ENCODE measurements around the gene FASN.
A peak's percentile ranks its signal among the peaks of the same experiment; 100 is the strongest.

The FASN gene

GRCh38 chr17:82056729-82057621 lies 41.1 kb downstream of the FASN start:
- TF ChIP-seq CTCF (conservative IDR thresholded peaks at IDR 0.05; ENCODE audit: low read length) = no peak
- H3K4me3 ChIP-seq (ENCODE audit: low read length) = no peak overlapping the region
- DNase-seq (ENCODE audit: low read depth) = no peak

- no peak for TF ChIP-seq CTCF (conservative IDR thresholded peaks at IDR 0.05; ENCODE audit: low read length)
- H3K4me3 ChIP-seq (ENCODE audit: low read length) = no peak overlapping the region
- no peak for DNase-seq (ENCODE audit: low read depth)
These were observed 41.9 kb downstream of the FASN start for GRCh38 chr17:82055965-82056728.

GRCh38 chr17:82055023-82055964 lies 42.7 kb downstream of the FASN start:
- DNase-seq (ENCODE audit: low read depth) = no peak
- H3K4me3 ChIP-seq (ENCODE audit: low read length) = no peak overlapping the region
- TF ChIP-seq CTCF (conservative IDR thresholded peaks at IDR 0.05; ENCODE audit: low read length) = no peak

- no peak for DNase-seq (ENCODE audit: low read depth)
- no peak for TF ChIP-seq CTCF (conservative IDR thresholded peaks at IDR 0.05; ENCODE audit: low read length)
- no peak overlapping the region for H3K4me3 ChIP-seq (ENCODE audit: low read length)
These were observed 43.5 kb downstream of the FASN start for GRCh38 chr17:82054351-82055022.

- DNase-seq (ENCODE audit: low read depth) = no peak
- H3K4me3 ChIP-seq (ENCODE audit: low read length) = peak overlapping the region; percentile 80; the same call in 1 of the 2 replicates
- no peak for TF ChIP-seq CTCF (conservative IDR thresholded peaks at IDR 0.05; ENCODE audit: low read length)
These were observed 44.3 kb downstream of the FASN start for GRCh38 chr17:82053556-82054263.

GRCh38 chr17:82053130-82053529 lies 44.9 kb downstream of the FASN start:
- TF ChIP-seq CTCF (conservative IDR thresholded peaks at IDR 0.05; ENCODE audit: low read length) = no peak
- H3K4me3 ChIP-seq (ENCODE audit: low read length) = peak overlapping the region; percentile 80
- no peak for DNase-seq (ENCODE audit: low read depth)
